IPS DF 4.7 (cell line): ENCODE results near the gene SOCS1.

ENCODE experiments used
- DNase-seq: peaks from one replicate; pipeline ENCODE4 v3.0.0-alpha.2; 2013; ENCODE audit warnings: low spot score; ENCODE audit errors: extremely low read depth

SOCS1 gene

DNA sequence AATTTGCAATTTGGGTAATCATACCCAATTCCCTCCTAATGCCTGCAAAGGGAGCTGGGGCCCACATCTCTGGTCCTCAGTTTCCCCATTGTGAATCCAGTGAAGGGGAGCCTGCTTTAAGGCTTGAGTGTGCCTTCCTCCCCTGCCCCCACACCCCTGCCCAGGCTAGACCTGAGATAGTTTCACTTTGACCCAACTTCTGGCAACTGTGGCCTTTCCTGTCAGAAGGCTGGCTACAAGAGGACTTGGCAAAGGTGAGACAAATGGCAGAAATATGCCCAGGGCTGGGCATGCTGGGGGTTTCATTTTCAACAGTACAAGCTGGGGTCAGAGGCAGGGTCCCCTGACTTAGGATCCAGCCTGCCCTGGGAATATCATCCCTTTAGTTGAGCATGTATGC is 10.0 kb downstream of the SOCS1 start:
- DNase-seq, result no peak

DNA sequence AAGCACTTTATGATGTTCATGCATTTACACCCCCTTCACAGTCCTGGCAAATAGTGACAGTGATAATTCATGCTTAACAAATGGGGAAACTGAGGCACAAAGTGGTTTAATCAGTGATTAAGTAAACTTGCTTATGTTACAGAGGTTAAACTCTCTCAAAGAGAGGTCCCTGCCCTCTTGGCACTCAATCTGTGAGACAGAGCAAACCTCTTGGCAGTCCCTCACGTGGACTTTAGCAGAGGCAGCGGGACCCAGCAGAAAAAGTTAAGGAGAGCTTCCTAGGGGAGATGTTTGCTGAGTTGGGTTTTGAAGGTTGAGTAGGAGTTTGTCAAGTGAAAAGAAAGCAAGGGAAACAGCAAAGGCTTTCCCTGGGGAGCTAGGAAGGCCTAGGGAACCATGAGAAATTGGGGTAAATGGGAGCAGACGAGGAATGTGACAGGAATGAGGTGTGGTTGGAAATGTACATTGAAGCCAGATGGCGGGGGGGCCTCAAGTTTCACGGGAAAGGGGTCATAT is 10.7 kb downstream of the SOCS1 start:
- DNase-seq, result no peak

DNA sequence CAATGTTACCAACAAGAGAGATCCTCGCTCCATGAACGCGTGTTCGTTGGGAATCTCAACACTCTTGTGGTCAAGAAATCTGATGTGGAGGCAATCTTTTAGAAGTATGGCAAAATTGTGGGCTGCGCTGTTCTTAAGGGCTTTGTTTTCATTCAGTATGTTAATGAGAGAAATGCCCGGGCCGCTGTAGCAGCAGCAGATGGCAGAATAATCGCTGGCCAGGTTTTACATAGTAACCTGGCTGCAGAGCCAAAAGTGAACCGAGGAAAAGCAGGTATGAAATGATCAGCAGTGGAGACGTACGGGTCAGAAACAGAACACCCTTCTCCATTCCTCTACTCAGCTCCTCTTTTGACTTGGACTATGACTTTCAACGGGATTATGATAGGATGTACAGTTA is 13.3 kb downstream of the SOCS1 start:
- DNase-seq, result no peak

DNA sequence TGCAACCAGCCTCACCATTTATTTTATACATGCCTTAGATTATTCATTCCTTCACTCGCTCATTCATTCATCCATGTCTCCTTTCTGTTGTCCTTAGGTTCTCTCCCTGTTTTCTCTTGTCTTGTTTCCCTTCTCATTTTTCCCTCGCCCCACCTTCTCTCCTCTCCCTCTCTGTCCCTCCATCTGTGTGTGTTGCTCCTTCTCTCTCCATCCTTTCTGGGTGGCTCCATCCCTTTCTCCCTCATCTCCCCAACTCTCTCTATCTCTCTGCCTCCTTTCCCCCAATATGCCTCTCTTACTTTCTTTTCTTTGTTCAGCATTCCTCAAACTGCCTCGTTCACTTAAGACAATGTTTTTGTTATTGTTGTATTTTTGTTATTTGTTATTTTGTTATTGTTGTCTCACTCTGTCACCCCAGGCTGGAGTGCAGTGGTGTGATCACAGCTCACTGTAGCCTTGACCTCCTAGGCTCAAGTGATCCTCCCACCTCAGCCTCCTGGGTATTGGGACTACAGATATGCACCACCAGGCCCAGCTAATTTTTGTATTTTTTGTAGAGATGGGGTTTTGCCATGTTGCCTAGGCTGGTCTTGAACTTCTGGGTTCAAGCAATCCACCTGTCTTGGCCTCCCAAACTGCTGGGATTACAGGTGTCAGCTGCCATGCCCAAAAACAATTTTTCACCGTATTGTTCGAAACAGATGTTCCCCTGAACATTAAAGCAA is 14.4 kb downstream of the SOCS1 start:
- DNase-seq, result no peak

DNA sequence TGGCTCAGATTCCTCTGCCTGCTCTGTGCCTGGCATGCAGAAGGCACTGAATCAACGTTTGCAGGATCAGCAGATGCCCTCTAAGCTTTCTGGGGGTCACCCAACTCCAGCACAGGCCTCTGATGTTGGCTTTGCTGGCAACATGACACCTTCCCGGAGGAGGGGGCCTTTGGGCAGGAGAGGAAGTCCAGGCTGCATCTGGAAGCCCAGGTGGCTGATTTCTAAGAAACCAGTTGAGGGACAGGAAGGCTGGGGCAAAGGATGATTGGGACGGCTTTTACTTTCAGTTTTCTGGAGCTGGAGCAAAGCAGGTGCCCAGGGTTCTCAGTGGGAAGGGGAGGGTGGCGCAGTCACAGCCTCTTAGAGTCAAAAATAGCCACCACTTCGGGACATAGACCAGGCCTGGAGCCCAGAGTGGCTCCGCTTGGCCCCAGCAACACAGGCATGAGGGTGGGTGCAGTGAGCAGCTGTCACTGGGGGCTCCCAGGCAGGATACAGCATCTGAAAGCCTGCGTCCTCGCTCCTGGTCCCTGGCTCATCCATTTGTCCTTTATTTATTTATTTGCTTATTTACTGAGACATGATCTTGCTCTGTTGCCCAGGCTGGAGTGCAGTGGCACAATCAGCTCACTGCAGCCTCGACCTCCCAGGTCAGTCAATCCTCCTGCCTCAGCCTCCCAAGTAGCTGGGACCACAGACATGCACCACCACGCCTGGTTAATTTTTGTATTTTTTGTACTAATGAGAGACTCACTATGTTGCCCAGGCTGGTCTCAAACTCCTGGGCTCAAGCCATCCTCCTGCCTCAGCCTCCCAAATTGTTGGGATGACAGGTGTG is 15.1 kb downstream of the SOCS1 start:
- DNase-seq, result no peak

DNA sequence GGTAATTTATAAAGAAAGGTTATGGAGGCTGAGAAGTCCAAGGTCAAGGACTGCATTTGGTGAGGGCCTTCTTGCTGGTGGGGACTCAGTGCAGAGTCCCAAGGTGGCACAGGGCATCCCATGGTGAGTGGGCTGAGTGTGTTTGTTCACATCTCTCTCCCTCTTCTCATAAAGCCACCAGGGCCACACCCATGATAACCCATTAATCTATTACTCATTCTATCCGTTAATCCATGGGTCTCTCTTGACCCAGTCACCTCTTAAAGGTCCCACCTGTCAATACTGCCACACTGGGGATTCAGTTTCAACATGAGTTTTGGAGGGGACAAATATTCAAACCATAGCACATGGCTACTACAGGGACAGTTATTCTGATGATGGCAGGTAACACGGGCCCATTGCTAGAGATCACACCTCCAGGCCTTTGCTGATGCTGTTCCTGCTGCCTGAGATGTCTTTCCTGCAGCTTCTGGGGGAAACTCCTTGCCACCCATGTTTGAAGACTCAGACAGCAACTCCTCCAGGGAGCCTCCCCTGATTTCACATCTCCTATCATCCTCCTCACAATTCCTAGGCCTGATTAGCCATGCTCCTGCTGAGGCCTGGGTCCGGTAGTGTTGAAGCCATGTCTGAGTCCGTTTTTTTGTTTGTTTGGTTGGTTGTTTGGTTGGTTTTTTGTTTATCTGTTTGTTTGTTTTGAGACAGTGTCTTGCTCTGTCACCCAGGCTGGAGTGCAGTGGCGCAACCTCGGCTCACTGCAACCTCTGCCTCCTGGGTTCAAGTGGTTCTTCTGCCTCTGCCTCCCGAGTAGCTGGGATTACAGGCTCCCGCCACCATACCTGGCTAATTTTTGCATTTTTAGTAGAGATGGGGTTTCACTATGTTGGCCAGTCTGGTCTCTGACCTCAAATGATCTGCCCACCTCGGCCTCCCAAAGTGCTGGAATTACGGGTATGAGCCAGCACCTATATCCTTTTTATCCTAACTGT is 16.1 kb downstream of the SOCS1 start:
- no peak for DNase-seq

DNA sequence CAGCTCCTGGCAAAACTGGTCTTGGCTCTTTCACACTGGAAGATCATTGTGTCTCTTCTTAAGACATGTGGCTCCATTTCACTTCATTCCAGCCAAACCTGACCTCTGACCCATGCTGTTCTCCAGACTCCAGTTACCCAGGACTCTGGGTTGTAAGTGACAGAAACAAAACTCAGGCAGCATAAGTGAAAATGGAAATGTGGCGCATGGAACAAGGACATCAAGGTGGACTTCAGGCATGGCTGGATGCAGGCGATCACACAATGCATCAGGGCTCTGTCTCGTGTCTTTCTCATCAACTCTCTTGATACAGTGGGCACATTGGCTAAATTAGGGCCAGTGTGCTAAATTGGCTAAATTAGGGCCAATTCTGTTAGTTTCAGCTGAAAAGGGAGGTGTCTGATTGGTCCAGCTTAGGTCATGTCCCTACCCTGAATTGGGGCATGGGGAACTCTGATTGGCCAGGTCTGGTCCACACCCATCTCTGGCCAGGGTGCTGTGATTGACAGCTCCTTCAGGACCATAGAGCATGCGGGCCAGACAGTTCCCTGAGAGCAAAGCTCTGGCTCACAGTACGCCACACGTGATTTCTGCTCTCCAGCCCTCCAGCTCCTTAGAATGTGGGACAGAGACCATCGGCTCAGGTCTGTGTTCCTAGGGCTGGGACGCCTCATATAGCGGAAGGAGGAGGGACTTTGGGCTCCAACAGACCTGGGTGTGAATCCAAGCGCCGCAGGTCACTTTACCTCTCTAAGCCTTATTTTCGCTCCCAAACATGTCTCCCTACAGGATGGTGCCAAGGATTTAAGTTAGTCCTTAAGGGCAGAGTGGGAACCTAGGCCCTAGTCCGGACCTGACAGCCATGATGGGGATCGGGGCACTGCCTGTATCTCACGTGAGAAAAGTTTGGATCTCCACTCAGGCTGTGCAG is 17.5 kb downstream of the SOCS1 start:
- no peak for DNase-seq

DNA sequence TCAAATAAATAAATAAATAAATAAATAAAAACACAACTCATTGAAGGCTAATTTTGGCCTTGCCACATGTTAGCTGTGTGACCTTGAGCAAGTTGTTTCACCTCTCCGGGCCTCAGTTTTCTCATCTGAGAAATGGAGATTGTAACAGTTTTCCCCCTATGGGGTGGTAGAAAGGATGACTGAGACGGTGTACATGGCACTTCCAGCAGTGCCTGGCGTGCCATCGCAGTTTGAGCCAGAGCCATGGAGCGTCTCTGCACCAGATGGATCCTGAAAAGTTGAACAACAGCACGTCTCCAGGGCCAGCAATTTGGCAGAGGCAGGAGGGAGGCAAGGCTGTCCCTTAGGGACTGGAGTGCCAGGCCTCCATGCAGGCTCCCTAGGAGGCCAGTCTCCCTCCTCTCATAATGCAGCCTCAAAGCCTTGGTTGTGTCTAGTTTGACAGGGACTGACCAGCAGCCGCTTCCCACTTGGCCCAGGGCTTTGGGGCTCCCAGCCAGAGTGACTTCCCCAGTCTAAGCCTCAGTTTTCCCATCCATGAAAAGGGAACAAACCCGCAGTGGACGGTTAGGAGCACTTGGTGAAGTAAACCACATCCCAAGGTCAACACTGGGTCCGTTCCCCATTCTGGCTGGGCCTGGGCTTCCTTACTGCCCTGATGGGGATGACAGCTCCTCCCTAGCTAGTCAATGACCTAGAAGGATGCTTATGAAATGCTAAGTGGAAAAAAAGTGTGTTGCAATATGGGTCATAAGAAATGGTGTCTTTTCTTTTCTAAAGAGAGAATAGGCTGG is 19.3 kb downstream of the SOCS1 start:
- DNase-seq, result no peak

DNA sequence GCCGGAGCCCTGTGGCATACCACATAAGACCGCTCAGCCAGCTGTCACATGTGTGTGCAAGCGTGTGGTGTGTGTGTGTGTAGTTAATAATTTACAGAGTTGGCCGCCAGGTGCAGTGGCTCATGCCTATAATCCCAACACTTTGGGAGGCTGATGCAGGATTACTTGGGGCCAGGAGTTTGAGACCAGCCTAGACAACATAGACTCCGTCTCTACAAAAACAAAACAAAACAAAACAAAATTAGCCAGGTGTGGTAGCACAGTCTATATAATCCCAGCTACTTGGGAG is 20.4 kb downstream of the SOCS1 start:
- no peak for DNase-seq

DNA sequence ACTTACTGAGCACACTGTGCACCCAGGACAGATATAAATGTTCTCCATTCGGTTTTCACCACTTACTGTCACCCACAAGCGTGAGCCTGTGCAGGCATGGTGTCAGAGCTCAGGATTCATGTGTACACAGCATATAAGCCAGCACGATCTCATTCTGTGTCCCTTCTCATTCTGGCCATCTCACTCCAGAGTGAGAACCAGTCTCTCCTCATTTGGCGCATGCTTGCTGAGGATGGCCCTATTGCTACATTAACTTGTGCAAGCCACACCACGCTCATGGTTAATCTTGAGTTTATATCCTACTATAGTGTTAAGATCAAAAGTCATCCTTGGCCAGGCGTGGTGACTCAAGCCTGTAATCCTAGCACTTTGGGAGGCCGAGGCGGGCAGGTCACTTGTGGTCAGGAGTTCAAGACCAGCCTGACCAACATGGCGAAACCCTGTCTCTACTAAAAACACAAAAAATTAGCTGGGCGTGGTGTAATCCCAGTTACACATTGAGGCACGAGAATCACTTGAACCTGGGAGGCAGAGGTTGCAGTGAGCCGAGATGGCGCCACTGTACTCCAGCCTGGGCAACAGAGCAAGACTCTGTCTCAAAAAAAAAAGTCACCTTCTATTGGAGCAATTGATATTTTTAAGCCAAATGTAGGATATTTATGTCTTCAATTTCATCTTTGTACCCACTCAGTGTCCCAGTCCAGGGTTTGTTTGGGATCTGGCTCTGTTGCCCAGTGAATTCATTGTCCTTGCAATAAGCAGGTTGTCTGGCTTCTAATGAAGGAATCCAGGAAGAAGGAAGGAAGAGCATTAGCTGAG is 20.9 kb downstream of the SOCS1 start:
- no peak for DNase-seq

DNA sequence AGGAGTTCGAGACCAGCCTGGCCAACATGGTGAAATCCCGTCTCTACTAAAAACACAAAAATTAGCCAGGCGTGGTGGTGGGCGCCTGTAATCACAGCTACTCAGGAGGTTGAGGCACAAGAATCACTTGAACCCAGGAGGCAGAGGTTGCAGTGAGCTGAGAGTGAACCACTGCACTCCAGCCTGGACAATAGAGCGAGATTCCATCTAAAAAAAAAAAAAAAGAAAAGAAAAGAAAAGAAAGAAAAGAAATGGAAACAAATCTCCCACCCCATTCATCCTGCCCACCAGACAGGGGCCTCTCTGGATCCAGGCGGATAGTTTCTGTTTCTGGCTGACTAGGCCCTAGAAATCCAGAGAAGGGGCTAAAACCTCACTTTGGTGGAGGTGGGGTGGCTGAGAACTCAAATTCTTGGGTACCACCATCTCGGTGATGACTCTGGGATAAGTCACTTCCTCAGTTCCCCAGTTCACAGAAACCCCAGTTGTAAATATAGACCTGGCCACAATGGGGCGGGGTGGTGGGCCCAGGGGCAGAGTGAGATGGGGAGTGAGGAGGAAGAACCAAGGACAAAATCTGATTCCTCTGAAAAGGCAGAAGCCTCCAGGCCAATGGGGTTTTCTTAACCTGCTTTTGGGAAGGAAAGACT is 22.2 kb downstream of the SOCS1 start:
- DNase-seq, result no peak

DNA sequence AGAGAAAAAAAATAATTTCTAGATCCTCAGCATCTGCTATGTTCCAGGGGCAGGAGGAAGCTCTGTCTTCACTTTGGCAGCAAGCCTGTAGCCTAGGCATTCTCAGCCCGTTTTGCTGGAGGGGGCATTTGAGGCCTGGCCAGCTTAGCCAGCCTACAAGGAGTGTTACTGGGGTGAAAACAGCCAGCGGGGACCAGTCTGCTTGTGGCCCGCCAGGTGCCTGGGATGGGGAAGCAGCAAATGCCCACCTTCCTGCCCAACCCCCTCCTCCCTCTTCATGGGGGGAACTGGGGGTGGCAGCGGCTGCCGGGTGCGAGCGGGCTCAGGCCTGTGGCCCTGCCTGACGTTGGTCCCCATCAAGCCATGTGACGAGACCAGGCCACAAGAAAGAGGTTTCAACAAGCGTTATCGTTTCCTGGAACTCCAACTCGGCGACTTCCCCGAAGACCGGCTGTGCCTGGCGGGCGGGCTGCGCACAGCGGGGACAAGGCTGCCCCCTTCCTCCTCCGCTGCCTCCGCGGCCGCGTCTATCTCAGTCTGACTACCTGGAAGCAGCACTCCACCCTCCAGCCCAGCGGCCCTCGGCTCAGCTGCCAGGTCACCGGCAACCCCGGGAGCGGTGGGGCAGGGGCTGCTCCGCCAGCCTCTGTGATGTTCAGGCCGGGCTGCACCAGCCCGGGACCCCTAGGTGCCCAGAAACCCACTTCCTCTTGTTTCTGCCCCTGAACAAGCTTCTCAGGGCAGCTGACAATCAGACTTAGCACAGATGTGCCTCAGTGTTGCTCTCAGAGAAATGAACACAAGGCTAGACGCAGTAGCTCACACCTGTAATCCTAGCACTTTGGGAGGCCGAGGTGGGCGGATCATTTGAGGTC is 22.9 kb downstream of the SOCS1 start:
- no peak for DNase-seq

DNA sequence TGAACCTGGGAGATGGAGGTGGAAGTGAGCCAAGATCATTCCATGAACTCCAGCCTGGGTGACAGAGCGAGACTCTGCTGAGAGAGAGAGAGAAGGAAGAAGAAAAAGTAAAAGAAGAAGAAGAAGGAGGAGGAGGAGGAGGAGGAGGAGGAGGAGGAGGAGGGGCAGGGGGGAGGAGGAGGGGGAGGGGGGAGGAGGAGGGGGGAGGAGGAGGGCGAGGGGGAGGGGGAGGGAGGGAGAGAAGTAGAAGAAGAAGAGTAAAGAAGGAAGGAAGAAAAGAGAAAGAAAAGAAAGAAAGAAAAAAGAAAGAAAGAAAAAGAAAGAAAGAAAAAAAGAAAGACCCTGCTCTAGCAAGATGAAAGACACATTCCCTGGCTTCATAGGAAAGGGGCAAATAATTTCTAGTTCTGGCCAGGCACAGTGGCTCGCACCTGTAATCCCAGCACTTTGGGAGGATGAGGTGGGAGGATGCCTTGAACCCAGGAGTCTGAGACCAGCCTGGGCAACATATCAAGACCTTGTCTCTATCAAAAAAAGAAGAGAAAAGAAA is 23.6 kb downstream of the SOCS1 start:
- no peak for DNase-seq

DNA sequence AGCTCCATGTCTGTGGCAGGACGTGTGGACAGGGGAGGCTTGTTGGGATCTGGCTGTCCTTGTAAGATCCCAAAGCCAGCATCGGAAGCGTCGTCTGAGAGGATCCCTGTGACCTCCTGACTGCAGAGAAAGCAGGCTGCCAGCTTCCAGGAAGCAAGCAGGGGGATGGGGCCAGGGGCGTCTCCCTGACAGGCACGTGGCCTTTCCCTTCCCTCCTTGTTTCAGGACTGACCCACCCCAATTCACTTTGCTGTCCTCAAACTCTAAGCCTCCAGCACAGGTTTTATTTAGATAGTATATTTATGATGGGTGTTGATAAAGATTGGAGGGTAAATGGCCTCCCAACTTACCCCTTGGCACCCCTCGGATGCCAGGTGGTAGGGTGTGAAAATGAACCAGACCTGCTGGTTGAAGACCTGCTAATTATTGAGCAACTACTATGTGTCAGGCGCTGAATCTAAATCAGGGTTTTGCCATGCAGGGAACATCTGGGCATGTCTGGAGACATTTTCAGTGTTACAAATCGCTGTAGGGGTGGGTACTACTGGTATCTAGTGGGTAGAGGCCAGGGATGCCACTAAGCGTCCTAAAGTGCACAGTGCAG is 24.5 kb downstream of the SOCS1 start:
- DNase-seq, result no peak

DNA sequence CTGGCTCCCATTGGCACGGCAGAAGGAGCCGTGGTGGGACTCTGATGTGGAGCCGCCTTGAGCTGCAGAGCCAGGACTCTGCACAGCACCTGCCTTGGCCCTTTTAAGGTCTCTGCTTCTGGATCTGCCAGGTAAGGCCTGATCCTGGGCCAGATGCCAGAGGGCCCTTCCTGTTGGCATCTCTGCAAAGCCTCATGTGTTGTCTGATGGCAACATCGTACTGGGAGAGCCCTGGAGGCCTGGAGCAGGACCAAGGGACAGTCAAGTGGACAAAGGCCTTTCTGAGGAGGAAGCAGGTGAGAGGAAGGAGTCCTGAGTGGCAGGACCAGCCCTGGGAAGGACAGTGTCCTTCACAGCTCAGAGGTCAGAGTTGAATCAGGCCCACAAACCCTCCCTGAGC is 26.1 kb downstream of the SOCS1 start:
- no peak for DNase-seq

DNA sequence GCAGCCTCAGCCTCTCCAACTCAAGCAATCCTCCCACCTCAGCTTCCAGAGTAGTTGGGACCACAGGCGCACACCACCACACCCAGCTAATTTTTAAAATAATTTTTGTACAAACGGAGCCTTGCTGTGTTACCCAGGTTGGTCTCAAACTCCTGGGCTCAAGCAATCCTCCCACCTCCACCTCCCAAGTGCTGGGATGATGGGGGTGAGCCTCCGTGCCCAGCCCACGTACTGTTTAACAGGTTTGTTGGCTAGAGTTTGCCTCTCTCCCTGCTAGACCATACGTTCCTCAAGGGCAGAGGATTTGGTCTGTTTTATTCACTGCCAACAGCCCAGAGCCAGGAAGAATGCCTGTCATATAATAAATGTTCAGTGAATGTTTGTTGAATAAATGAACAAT is 26.6 kb downstream of the SOCS1 start:
- no peak for DNase-seq
